Measurements from ENCODE around the gene PLXNA4. TPM values are rescaled to one million over a fixed set of nuclear protein-coding genes. Genes with fewer than 3 reads are reported as not detected.

The PLXNA4 gene
- polyA plus RNA-seq, 2 of the 4 experiments (the other 2 are of a cell fraction) = 0.12 to 0.34 TPM

GRCh38 chr7:132482866-132483265 is 93.4 kb downstream of the PLXNA4 start:
- TF ChIP-seq RFX5 (IDR thresholded peaks at IDR 0.05) = no peak
- TF ChIP-seq SMC3 (IDR thresholded peaks at IDR 0.05) = no peak
- TF ChIP-seq BCL3 (IDR thresholded peaks at IDR 0.05) = no peak
- no peak for TF ChIP-seq PBX3 (IDR thresholded peaks at IDR 0.05)
- no peak for TF ChIP-seq CEBPB (IDR thresholded peaks at IDR 0.05)
- no peak for TF ChIP-seq MAZ (IDR thresholded peaks at IDR 0.05; ENCODE audit: borderline replicate concordance, low read depth, low read length)
- TF ChIP-seq EP300 (IDR thresholded peaks at IDR 0.05) = no peak
- no peaks in the 10 kb centered on the region for H3K4me1 ChIP-seq
- ChIA-PET POLR2A (no interaction called here), CTCF (no interaction called here)
- DNase-seq (ENCODE audit: low read depth in 1 of 2, low spot score in 1 of 2) (no peak), FAIRE-seq (no peak), ATAC-seq (no peak)
- no peak overlapping the region for H3K4me3 ChIP-seq
- H3K9me3 ChIP-seq = no peaks in the 10 kb centered on the region
- no peak overlapping the region for H3K27ac ChIP-seq
- no peak overlapping the region for H3K4me2 ChIP-seq
- WGBS (ENCODE audit: missing lambda C conversion rate) = 50% methylated on average over 8 of the region's 8 CpGs

GRCh38 chr7:132480534-132480933 is 95.7 kb downstream of the PLXNA4 start:
- no peak overlapping the region for H3K4me2 ChIP-seq
- no peak for DNase-seq (ENCODE audit: low read depth in 1 of 2, low spot score in 1 of 2)
- POLR2A ChIA-PET = no interaction called here
- H3K9me3 ChIP-seq = peaks cover 5% of the 10 kb centered on the region; the same call in 1 of the 3 replicates
- no peak for ATAC-seq
- 40% methylated on average over 8 of the region's 9 CpGs for WGBS (ENCODE audit: missing lambda C conversion rate)
- no peak overlapping the region for H3K4me3 ChIP-seq
- H3K4me1 ChIP-seq = no peaks in the 10 kb centered on the region
- TF ChIP-seq FOSB (CRISPR knock-in tag; IDR thresholded peaks at IDR 0.05) (no peak), CTCF (IDR thresholded peaks at IDR 0.05) (no peak), MAFK (IDR thresholded peaks at IDR 0.05; ENCODE audit: partially characterized antibody) (no peak), NPAS2 (CRISPR knock-in tag; IDR thresholded peaks at IDR 0.05; ENCODE audit: borderline replicate concordance) (no peak), E2F6 (IDR thresholded peaks at IDR 0.05; ENCODE audit: borderline replicate concordance, low read depth) (no peak), FOXS1 (CRISPR knock-in tag; IDR thresholded peaks at IDR 0.05) (no peak), PBX3 (IDR thresholded peaks at IDR 0.05) (no peak), TP53 (CRISPR knock-in tag; IDR thresholded peaks at IDR 0.05) (no peak), KDM1A (IDR thresholded peaks at IDR 0.05; ENCODE audit: low read depth) (no peak), HES2 (IDR thresholded peaks at IDR 0.05) (no peak), SREBF2 (IDR thresholded peaks at IDR 0.05) (no peak), ZSCAN20 (CRISPR knock-in tag; IDR thresholded peaks at IDR 0.05) (no peak), EHMT2 (IDR thresholded peaks at IDR 0.05; ENCODE audit: low read depth) (no peak), REST (IDR thresholded peaks at IDR 0.05) (no peak), RCOR1 (IDR thresholded peaks at IDR 0.05; ENCODE audit: low read depth, low read length) (no peak), FOSL2 (IDR thresholded peaks at IDR 0.05) (no peak), FOSL2 (CRISPR knock-in tag; IDR thresholded peaks at IDR 0.05) (no peak)
- FAIRE-seq = no peak
- CTCF ChIA-PET = interaction anchor here (1.6 kb wide), 1 partner anchor 36 kb away, joined by 4 read pairs; no protein-coding TSS in a partner anchor
- H3K27ac ChIP-seq = no peak overlapping the region

All from A549 (cell line).